ENCODE measurements around the gene VIT. TPM values are rescaled to one million over a fixed set of nuclear protein-coding genes. Genes with fewer than 3 reads are reported as not detected.

Gene VIT
- total RNA-seq, 4 donors from 2014 or later: 21.3 to 42.7 (median 28.9) TPM

GRCh38 chr2:36809069-36809445 lies 112.5 kb downstream of the VIT start:
- no peaks in the 10 kb centered on the region for H3K36me3 ChIP-seq
- no peak for TF ChIP-seq EP300 (IDR thresholded peaks at IDR 0.05)
- TF ChIP-seq POLR2A (IDR thresholded peaks at IDR 0.05): no peak
- no peak for TF ChIP-seq POLR2AphosphoS5 (IDR thresholded peaks at IDR 0.05)
- TF ChIP-seq CTCF (IDR thresholded peaks at IDR 0.05): no peak
- H3K27ac ChIP-seq: no peak overlapping the region
- ATAC-seq: no peak
- no peaks in the 10 kb centered on the region for H3K27me3 ChIP-seq
- H3K9me3 ChIP-seq: no peaks in the 10 kb centered on the region
- WGBS, 2 donors (ENCODE audit: low coverage in 1 of 2): 83 to 96% methylated on average over 1 to 3 of the region's 3 CpGs
- no peak overlapping the region for H3K4me3 ChIP-seq
- no peaks in the 10 kb centered on the region for H3K4me1 ChIP-seq

- no peaks in the 10 kb centered on the region for H3K4me1 ChIP-seq
- no peaks in the 10 kb centered on the region for H3K27me3 ChIP-seq
- ATAC-seq: no peak
- no peak overlapping the region for H3K4me3 ChIP-seq
- no peak overlapping the region for H3K27ac ChIP-seq
- H3K9me3 ChIP-seq: no peaks in the 10 kb centered on the region
- TF ChIP-seq CTCF (IDR thresholded peaks at IDR 0.05) (no peak), POLR2A (IDR thresholded peaks at IDR 0.05) (no peak), POLR2AphosphoS5 (IDR thresholded peaks at IDR 0.05) (no peak), EP300 (IDR thresholded peaks at IDR 0.05) (no peak)
- H3K36me3 ChIP-seq: no peaks in the 10 kb centered on the region
- 83 to 100% methylated on average over 2 to 3 of the region's 5 CpGs for WGBS, 2 donors (ENCODE audit: low coverage in 1 of 2)
These were observed 114.6 kb downstream of the VIT start for GRCh38 chr2:36811071-36811470.

- Histone ChIP-seq H3K4me1 (no peaks in the 10 kb centered on the region), H3K27ac (no peak overlapping the region), H3K27me3 (no peaks in the 10 kb centered on the region), H3K4me3 (no peak overlapping the region), H3K36me3 (no peaks in the 10 kb centered on the region), H3K9me3 (no peaks in the 10 kb centered on the region)
- WGBS, 2 donors (ENCODE audit: low coverage in 1 of 2): 51 to 82% methylated on average over 1 to 4 of the region's 6 CpGs
- TF ChIP-seq POLR2AphosphoS5 (IDR thresholded peaks at IDR 0.05): no peak
- no peak for ATAC-seq
These were observed 115.7 kb downstream of the VIT start for GRCh38 chr2:36812196-36812595.

DNA sequence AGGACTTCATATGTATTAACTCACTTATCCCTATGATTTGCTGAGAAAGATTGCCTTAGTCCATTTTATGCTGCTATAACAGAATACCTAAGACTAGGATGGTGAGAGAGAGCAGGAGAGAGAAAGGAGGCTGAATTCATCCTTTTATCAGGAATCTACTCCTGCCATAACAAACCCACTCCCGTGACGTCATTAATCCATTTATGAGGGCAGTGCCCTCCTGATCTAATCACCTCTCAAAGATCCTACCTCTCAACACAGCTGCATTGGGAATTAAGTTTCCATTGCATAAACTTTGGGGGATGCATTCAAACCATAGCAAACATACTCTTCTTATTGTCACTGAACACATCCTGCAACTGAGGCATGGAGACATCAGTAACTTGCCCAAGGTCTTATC lies 122.0 kb downstream of the VIT start:
- H3K27ac ChIP-seq: no peak overlapping the region
- H3K27me3 ChIP-seq: no peaks in the 10 kb centered on the region
- TF ChIP-seq POLR2A (IDR thresholded peaks at IDR 0.05): no peak
- TF ChIP-seq POLR2AphosphoS5 (IDR thresholded peaks at IDR 0.05): no peak
- no peak for TF ChIP-seq CTCF (IDR thresholded peaks at IDR 0.05)
- TF ChIP-seq EP300 (IDR thresholded peaks at IDR 0.05): no peak
- H3K36me3 ChIP-seq: no peaks in the 10 kb centered on the region
- H3K4me1 ChIP-seq: no peaks in the 10 kb centered on the region
- 76 to 84% methylated on average over 2 of the region's 2 CpGs for WGBS, 2 donors (ENCODE audit: low coverage in 1 of 2)
- ATAC-seq: no peak
- H3K4me3 ChIP-seq: no peak overlapping the region
- no peaks in the 10 kb centered on the region for H3K9me3 ChIP-seq

DNA sequence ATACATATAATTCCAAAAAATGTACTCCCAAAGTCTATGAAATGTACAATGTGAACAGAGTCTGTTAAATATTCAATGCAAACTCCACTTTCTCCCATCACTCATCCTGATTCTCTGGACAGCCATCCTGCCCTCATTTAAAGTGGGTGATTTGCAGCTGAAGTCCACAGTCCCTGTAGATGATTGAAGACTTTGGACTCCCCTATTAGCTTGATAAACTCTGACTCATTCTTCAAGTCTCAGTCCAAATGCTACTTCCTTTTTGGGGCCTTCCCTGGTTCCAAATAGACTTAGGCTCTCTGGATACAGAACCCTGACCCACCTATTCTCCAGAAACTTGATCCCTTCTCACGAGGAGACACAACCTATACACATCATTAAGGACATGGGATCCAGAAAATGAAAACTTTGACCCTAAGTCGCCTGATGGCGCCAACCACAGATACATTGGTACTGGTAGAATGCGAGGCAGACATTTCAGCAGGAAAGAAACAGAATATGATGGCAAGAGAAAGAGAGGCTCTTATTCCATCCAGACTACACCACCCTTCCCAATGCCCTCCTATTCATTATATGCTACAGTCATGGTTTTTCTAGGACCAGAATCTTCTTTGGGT lies 122.7 kb downstream of the VIT start:
- H3K4me1 ChIP-seq: no peaks in the 10 kb centered on the region
- peaks cover 1% of the 10 kb centered on the region for H3K27me3 ChIP-seq
- ATAC-seq: no peak
- H3K9me3 ChIP-seq: no peaks in the 10 kb centered on the region
- no peaks in the 10 kb centered on the region for H3K36me3 ChIP-seq
- no peak overlapping the region for H3K4me3 ChIP-seq
- TF ChIP-seq CTCF (IDR thresholded peaks at IDR 0.05) (no peak), POLR2AphosphoS5 (IDR thresholded peaks at IDR 0.05) (no peak)
- WGBS, 2 donors (ENCODE audit: low coverage in 1 of 2): 81 to 84% methylated on average over 3 to 4 of the region's 4 CpGs
- H3K27ac ChIP-seq: no peak overlapping the region
